H9 (cell line): ENCODE measurements around the gene PACS1. TPM values are rescaled to one million over a fixed set of nuclear protein-coding genes. Genes with fewer than 3 reads are reported as not detected.

ENCODE experiments used
- DNase-seq: peaks from one replicate; pipeline ENCODE4 v3.0.0-alpha.2; 2017
- H2AFZ ChIP-seq: one replicate; pipeline ENCODE4 v1.6.1; 2013; ENCODE audit warnings: mild to moderate bottlenecking, low read length, control low read depth, moderate library complexity
- H2AK5ac ChIP-seq: 2 replicates; pipeline ENCODE4 v1.6.1; 2013; ENCODE audit warnings: low read length, control low read depth, mixed read lengths; ENCODE audit not compliant: insufficient read length
- H2BK120ac ChIP-seq: one replicate; pipeline ENCODE4 v1.6.1; 2013; ENCODE audit warnings: low read depth, mild to moderate bottlenecking, low read length, control low read depth, inconsistent platforms; ENCODE audit not compliant: poor library complexity, severe bottlenecking
- H2BK12ac ChIP-seq: 2 replicates; pipeline ENCODE4 v1.6.1; 2013; ENCODE audit warnings: low read length, control low read depth, mixed read lengths, low read depth; ENCODE audit not compliant: insufficient read length
- H2BK15ac ChIP-seq: 2 replicates; pipeline ENCODE4 v1.6.1; 2013; ENCODE audit warnings: low read depth, low read length, control low read depth
- H2BK20ac ChIP-seq: one replicate; pipeline ENCODE4 v1.6.1; 2013; ENCODE audit warnings: low read depth, mild to moderate bottlenecking, low read length, control low read depth, inconsistent platforms; ENCODE audit not compliant: poor library complexity, severe bottlenecking
- H2BK5ac ChIP-seq: 2 replicates; pipeline ENCODE4 v1.6.1; 2013; ENCODE audit warnings: low read length, control low read depth, mixed read lengths; ENCODE audit not compliant: insufficient read length
- H3K14ac ChIP-seq: 2 replicates; pipeline ENCODE4 v1.6.1; 2013; ENCODE audit warnings: low read length, control low read depth; ENCODE audit not compliant: insufficient read depth
- H3K18ac ChIP-seq: 2 replicates; pipeline ENCODE4 v1.6.1; 2013; ENCODE audit warnings: low read depth, mild to moderate bottlenecking, mixed read lengths, low read length, control low read depth; ENCODE audit not compliant: insufficient read length
- H3K23ac ChIP-seq: 2 replicates; pipeline ENCODE4 v1.6.1; 2013; ENCODE audit warnings: low read length, control low read depth, mixed read lengths, low read depth; ENCODE audit not compliant: insufficient read length
- H3K23me2 ChIP-seq: 2 replicates; pipeline ENCODE4 v1.6.1; 2013; ENCODE audit warnings: low read depth, mild to moderate bottlenecking, mixed read lengths, low read length, control low read depth; ENCODE audit not compliant: insufficient read length, poor library complexity, severe bottlenecking
- H3K27ac ChIP-seq: 2 replicates; pipeline ENCODE4 v1.5.1; 2013; ENCODE audit warnings: low read length, control low read depth, mixed read lengths, low read depth; ENCODE audit not compliant: insufficient read length
- H3K27me3 ChIP-seq: 2 replicates; pipeline ENCODE4 v1.6.1; 2013; ENCODE audit warnings: low read length, control low read depth, inconsistent platforms; ENCODE audit not compliant: insufficient read depth
- H3K4ac ChIP-seq: 2 replicates; pipeline ENCODE4 v1.6.1; 2013; ENCODE audit warnings: low read depth, mild to moderate bottlenecking, control low read depth, inconsistent platforms, low read length, moderate library complexity
- H3K4me1 ChIP-seq: 2 replicates; pipeline ENCODE4 v1.6.1; 2013; ENCODE audit warnings: low read length, control low read depth, inconsistent platforms; ENCODE audit not compliant: insufficient read depth
- H3K4me2 ChIP-seq: 2 replicates; pipeline ENCODE4 v1.6.1; 2013; ENCODE audit warnings: low read length, control low read depth, mixed read lengths; ENCODE audit not compliant: insufficient read length, insufficient read depth
- H3K56ac ChIP-seq: 2 replicates; pipeline ENCODE4 v1.6.1; 2013; ENCODE audit warnings: low read depth, mild to moderate bottlenecking, mixed read lengths, low read length, control low read depth; ENCODE audit not compliant: insufficient read length
- H3K79me1 ChIP-seq: 2 replicates; pipeline ENCODE4 v1.6.1; 2013; ENCODE audit warnings: low read depth, mild to moderate bottlenecking, moderate library complexity, low read length, control low read depth, inconsistent platforms; ENCODE audit not compliant: insufficient read depth, poor library complexity, severe bottlenecking
- H3K79me2 ChIP-seq: 2 replicates; pipeline ENCODE4 v1.6.1; 2013; ENCODE audit warnings: low read length, control low read depth, inconsistent platforms; ENCODE audit not compliant: insufficient read depth
- H3K9ac ChIP-seq: 2 replicates; pipeline ENCODE4 v1.6.1; 2013; ENCODE audit warnings: low read length, control low read depth, mixed read lengths; ENCODE audit not compliant: insufficient read length; ENCODE audit errors: extremely low read depth
- H3K9me3 ChIP-seq: one replicate; pipeline ENCODE4 v1.6.1; 2013; ENCODE audit warnings: low read depth, low read length, inconsistent platforms; ENCODE audit not compliant: control insufficient read depth
- H3T11ph ChIP-seq: one replicate; pipeline ENCODE4 v1.6.1; 2013; ENCODE audit warnings: mild to moderate bottlenecking, low read length, control low read depth, inconsistent platforms
- H4K20me1 ChIP-seq: one replicate; pipeline ENCODE4 v1.6.1; 2013; ENCODE audit not compliant: control insufficient read depth, insufficient read length, insufficient read depth
- H4K5ac ChIP-seq: 2 replicates; pipeline ENCODE4 v1.6.1; 2013; ENCODE audit warnings: low read depth, mild to moderate bottlenecking, mixed read lengths, low read length, control low read depth; ENCODE audit not compliant: insufficient read length
- H4K8ac ChIP-seq: replicated peaks from 2 replicates; pipeline ENCODE4 v1.6.1; 2013; ENCODE audit warnings: low read length, control low read depth, mixed read lengths, low read depth; ENCODE audit not compliant: insufficient read length
- H4K91ac ChIP-seq: 2 replicates; pipeline ENCODE4 v1.6.1; 2013; ENCODE audit warnings: low read depth, mild to moderate bottlenecking, moderate library complexity, mixed read lengths, low read length, control low read depth; ENCODE audit not compliant: insufficient read length
- H3K27ac Mint-ChIP-seq, 3 experiments: 2 replicates in 2 of 3; 3 replicates in 1 of 3; pipeline ENCODE4 v1.8.0; 2020 to 2021; ENCODE audit warnings: mixed read lengths in 3 of 3, mild to moderate bottlenecking in 1 of 3, moderate library complexity in 1 of 3
- H3K27me3 Mint-ChIP-seq: 2 replicates; pipeline ENCODE4 v1.8.0; 2021; ENCODE audit warnings: low read depth, mild to moderate bottlenecking, moderate library complexity, mixed read lengths
- H3K36me3 Mint-ChIP-seq, 3 experiments: 2 replicates in 2 of 3; 3 replicates in 1 of 3; pipeline ENCODE4 v1.8.0; 2020 to 2021; ENCODE audit warnings: low read depth in 3 of 3, mixed read lengths in 3 of 3; ENCODE audit not compliant: insufficient read depth in 1 of 3
- H3K4me1 Mint-ChIP-seq, 2 experiments: 2 replicates each; pipeline ENCODE4 v1.8.0; 2020; ENCODE audit warnings: mixed read lengths in 2 of 2
- H3K4me3 Mint-ChIP-seq, 2 experiments: 2 replicates in 1 of 2; 3 replicates in 1 of 2; pipeline ENCODE4 v1.8.0; 2020 to 2021; ENCODE audit warnings: mild to moderate bottlenecking in 2 of 2, mixed read lengths in 2 of 2, moderate library complexity in 1 of 2
- H3K9me3 Mint-ChIP-seq, 2 experiments: 2 replicates in 1 of 2; 3 replicates in 1 of 2; pipeline ENCODE4 v1.8.0; 2020; ENCODE audit warnings: mild to moderate bottlenecking in 2 of 2, mixed read lengths in 2 of 2, moderate library complexity in 1 of 2
- WGBS: extraction: QIAGEN DNeasy Blood & Tissue Kit; methylation state at CpG from one replicate; pipeline ENCODE4 v1.1.7; 2013; ENCODE audit warnings: missing lambda C conversion rate, low lambda C conversion rate, mixed read lengths; ENCODE audit not compliant: insufficient read length; ENCODE audit errors: extremely low coverage; 5-methylcytosine and 5-hydroxymethylcytosine counted together
- total RNA-seq: library from RNA; stranded (reverse); gene quantifications from 2 replicates; pipeline ENCODE4 v1.2.1, GENCODE V29; 2021
- TF ChIP-seq, protein P1 (sequence below): fragments of 200-600 bp; sonication (generic); conservative IDR thresholded peaks from 3 replicates; pipeline ENCODE4 v1.8.0; 2021; ENCODE audit warnings: antibody characterized with exemption, mild to moderate bottlenecking

PACS1 gene
- total RNA-seq, 1 experiment from 2014 or later, result 35.5 TPM

DNA sequence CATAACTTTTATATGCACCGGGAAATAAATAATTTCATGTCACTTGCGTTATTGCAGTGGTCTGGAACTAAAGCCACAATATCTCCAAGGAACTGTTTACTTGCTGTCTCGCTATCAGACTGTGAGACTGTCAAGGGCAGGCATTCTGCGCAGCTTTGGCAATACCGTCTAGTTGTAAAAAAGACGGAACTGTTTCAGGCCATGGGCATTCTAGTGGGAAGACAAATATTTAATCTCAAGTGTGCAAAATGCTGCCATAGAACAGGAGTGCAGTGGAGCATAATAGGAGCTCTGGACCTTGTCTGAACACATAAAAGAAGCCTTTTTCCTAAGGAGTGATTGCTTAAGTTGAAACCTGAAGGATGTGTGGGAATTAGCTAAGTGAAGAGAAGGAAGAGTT, 53.8 kb downstream of the PACS1 start:
- H3K79me2 ChIP-seq, result no peaks in the 10 kb centered on the region
- H3K4ac ChIP-seq, result no peak overlapping the region
- no peaks in the 10 kb centered on the region for H3K23me2 ChIP-seq
- Mint-ChIP-seq H3K36me3 (no peaks in the 10 kb centered on the region), H3K4me3 (no peak overlapping the region), H3K9me3 (no peaks in the 10 kb centered on the region), H3K4me1 (peaks cover 36 to 37% of the 10 kb centered on the region in 2 experiments), H3K27ac (no peak overlapping the region), H3K27me3 (no peaks in the 10 kb centered on the region)
- no peak overlapping the region for H3K56ac ChIP-seq
- no CpG with 5 or more reads among the region's 6 CpGs for WGBS
- H4K20me1 ChIP-seq, result no peaks in the 10 kb centered on the region
- H4K91ac ChIP-seq, result no peak overlapping the region
- no peak overlapping the region for H3T11ph ChIP-seq
- DNase-seq, result no peak
- H3K27me3 ChIP-seq, result no peaks in the 10 kb centered on the region
- no peaks in the 10 kb centered on the region for H3K79me1 ChIP-seq
- H2BK15ac ChIP-seq, result no peak overlapping the region
- H3K4me1 ChIP-seq, result peaks cover 17% of the 10 kb centered on the region
- no peak overlapping the region for H4K8ac ChIP-seq
- no peak overlapping the region for H2BK5ac ChIP-seq
- H2BK12ac ChIP-seq, result no peak overlapping the region
- no peak overlapping the region for H3K27ac ChIP-seq
- no peak overlapping the region for H3K4me2 ChIP-seq
- H3K23ac ChIP-seq, result no peak overlapping the region
- TF ChIP-seq, protein P1, sequence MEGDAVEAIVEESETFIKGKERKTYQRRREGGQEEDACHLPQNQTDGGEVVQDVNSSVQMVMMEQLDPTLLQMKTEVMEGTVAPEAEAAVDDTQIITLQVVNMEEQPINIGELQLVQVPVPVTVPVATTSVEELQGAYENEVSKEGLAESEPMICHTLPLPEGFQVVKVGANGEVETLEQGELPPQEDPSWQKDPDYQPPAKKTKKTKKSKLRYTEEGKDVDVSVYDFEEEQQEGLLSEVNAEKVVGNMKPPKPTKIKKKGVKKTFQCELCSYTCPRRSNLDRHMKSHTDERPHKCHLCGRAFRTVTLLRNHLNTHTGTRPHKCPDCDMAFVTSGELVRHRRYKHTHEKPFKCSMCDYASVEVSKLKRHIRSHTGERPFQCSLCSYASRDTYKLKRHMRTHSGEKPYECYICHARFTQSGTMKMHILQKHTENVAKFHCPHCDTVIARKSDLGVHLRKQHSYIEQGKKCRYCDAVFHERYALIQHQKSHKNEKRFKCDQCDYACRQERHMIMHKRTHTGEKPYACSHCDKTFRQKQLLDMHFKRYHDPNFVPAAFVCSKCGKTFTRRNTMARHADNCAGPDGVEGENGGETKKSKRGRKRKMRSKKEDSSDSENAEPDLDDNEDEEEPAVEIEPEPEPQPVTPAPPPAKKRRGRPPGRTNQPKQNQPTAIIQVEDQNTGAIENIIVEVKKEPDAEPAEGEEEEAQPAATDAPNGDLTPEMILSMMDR, result no peak
- no peaks in the 10 kb centered on the region for H3K9me3 ChIP-seq
- no peak overlapping the region for H2AK5ac ChIP-seq
- H2BK120ac ChIP-seq, result no peak overlapping the region
- no peak overlapping the region for H2AFZ ChIP-seq
- H4K5ac ChIP-seq, result no peak overlapping the region
- no peak overlapping the region for H3K9ac ChIP-seq
- no peak overlapping the region for H3K14ac ChIP-seq
- H2BK20ac ChIP-seq, result no peak overlapping the region
- no peak overlapping the region for H3K18ac ChIP-seq
